ENCODE results near the gene LRRC34.
A peak's percentile ranks its signal among the peaks of the same experiment; 100 is the strongest.

Gene LRRC34

DNA sequence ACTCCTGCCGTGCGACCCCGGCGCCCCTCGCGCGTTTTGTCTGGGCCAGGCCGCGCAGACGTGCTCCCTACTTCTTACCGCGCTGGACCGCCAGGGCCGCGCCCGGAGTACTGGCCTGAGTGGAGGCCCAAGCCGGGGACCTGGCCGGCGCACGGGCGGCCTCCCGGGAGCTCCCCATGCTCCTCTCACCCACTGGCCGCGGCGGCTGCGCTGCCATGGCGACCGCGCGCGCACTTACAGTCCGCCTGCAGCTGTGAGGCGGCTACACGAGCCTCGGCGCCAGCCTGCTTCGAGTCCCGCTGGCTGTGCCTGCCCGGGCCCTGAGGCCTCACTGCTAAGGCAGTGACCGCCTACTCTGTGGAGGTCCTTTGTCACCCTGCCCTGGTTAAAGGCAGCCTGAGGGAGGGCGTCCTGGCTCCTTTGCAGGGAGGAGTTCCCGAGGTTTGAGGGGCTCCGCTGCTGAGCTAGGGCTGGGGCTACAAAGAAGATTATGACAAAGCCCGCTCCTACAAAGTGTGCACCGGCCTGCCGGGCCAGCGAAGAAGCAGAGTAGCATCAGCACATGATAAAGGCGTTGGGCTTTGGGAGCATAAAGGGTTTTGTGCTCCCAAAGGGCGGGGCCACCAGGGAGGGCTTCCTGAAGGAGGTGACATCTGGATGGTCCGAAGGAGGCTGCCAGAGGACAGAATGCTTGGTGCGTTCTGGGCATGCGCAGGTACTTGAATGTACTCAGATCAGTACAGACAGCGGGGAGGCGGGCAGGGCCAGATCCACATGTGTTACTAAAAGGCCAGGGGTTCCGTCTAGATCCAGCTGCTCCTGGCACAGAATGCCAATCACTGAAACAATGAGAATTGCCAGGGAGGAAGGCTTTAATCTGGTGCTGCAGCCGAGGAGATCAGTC is at the start of gene LRRC34, which contains the start of gene LRRIQ4:
Gene LRRC34 (minus strand): TSS at position 573 of the 904 bp plus-strand sequence. CDS start 356 bp downstream, at position 217.
Gene LRRIQ4 (plus strand): TSS at position 539 of the 904 bp plus-strand sequence. CDS start 9,052 bp downstream, outside the sequence.
- intact Hi-C loops (cut with DNase I) = no loop called here
- peak; percentile 61 to 96 (median 76) for DNase-seq

- DNase-seq = no peak
- intact Hi-C loops (cut with DNase I) = loop anchor here (5.0 kb wide), 1 partner anchor 105 kb away; the partner anchor contains the start of gene SEC62
Measured at GRCh38 chr3:169861871-169862270, 49.2 kb upstream of the LRRC34 start.

DNA sequence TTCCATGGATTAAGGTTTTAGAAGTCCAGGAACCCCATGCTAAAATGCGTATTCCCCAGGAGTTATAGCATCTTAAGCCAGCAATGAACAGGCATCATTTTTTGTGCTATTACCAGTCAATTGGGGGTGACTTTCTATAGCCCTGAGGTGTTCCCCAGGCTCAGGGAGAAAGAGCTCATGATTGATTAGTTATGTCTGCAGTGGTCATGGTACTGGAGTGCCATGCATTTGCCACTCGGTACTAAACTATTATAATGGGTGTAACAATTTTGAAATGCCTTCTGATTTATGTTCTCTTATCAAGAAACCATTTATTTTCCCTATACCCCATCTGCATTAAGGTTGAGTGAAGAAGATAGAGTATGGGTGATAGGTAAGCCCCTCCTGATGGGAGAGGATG is 45.1 kb upstream of the LRRC34 start:
- intact Hi-C loops (cut with DNase I) = no loop called here
- no peak for DNase-seq

DNA sequence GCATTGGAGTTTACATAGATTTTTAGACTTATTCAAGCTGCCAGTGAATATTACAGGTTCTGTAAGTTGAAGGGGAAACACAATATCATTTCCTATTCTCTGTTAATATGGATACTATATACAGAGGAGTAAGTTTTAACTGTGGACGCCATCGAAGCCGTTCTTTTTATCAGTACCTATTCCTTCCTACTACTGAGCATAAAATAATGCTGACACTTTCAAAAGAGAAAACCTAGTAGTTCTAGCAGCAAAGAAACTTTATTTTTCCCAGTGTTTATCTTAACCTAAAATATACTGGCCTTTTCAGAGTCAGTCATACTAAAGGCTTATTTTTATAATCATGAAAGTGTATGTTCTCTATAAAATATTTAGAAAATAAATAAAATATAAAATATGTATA is 42.8 kb upstream of the LRRC34 start:
- intact Hi-C loops (cut with DNase I) = no loop called here
- no peak for DNase-seq

DNA sequence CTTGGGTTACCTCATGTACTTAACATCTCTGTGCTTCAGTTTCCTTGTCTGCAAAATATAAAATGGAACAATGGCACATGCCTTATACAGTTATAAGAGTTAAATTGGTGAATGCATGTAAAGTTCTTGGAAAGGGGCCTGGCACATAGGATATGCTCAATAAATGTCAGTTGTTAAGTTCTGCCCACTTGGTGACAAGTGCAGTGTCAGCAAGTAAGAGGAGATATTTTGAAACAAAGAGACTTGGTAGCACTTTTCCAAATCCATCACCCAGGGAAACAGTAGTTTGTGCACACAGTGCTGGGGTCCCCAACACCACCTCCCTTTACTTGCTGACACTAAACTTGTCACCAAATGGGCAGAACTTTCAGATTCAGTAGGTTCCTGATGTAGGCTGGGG is 37.9 kb upstream of the LRRC34 start:
- intact Hi-C loops (cut with DNase I) = no loop called here
- no peak for DNase-seq

DNA sequence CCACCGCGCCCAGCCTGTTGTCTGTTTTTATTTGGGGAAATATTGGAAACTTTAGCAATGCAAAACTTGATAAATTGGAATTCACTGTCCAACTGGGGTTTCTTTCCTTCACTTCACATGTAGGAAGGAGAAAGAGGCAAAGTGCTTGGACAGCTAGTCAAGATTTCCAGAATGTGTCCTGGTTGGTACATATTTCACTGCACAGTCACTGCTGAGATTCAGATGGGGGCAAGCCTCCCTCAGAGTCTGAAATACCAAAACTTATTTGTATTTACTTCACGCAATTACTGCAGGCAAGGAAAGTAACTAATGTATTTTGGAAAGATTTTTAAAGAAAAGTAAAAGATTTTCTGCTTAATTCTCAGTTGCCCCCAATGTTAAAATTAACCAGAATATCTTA is 36.0 kb upstream of the LRRC34 start:
- intact Hi-C loops (cut with DNase I) = no loop called here
- no peak for DNase-seq

DNA sequence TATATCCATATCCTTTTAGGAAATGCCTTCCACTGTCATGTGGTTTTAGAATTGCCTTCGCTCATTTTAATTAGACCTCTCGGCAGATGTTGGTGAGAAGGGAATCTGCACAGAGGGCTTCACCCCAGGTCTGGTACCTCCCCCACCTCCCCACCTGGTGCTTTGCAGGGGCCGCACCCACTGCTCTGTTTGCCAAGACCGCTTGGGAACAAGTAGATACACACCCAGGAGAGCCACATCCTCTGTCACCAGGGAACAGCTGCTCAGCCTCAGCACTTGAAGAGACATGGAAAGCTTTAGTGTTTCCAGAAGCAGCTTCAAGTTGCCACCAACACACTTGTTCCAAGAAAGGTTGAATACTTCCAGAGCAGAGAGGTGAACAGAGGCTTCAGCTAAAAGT is 35.2 kb upstream of the LRRC34 start:
- DNase-seq = no peak
- intact Hi-C loops (cut with DNase I) = no loop called here

GRCh38 chr3:169846458-169847193 is 33.9 kb upstream of the LRRC34 start:
- intact Hi-C loops (cut with DNase I) = no loop called here
- DNase-seq = no peak

- DNase-seq = no peak
- intact Hi-C loops (cut with DNase I) = no loop called here
Measured at GRCh38 chr3:169842960-169843359, 30.3 kb upstream of the LRRC34 start.

DNA sequence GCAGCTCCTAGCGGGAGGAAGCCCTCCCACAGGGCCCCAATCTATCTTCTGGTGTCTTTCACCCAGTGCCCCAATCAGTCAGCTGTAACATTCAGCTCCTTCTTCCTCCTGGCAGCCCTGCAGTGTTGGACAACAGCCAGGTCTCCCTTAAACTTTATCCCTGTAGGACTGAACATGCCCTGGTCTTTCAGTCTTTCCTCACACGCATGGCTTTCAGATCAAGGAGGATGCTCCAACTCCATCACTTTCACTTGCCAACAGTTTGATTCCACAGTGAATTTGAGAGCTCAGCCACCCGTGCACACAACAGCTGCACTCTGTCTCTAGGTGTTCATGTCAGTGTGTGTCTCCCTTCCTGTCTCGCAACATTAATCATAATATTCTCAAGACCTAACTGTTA is 28.5 kb upstream of the LRRC34 start:
- intact Hi-C loops (cut with DNase I) = no loop called here
- DNase-seq = no peak

DNA sequence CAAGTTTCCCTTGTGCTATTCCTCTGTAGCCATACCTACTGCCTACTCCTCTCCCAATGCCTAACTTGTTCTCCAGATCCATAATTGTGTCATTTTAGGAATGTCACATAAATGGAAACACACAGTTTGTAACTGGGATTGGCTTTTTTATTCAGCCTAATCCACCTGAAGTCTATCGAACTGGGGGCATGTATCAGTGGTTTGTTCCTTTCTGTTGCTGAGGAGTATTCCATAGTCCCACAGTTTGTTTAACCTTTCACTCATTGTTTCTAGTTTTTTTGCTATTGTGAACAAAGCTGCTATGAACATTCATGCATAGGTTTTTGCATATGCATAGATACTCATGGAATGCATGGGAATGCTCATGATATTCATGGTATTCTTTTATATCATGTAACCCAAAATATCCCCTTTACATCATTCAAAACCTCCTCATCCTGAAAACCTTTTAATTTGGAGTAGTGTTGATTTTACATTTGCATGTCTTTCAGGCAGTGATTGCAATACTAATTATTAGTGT is 25.9 kb upstream of the LRRC34 start:
- DNase-seq = no peak
- intact Hi-C loops (cut with DNase I) = no loop called here

DNA sequence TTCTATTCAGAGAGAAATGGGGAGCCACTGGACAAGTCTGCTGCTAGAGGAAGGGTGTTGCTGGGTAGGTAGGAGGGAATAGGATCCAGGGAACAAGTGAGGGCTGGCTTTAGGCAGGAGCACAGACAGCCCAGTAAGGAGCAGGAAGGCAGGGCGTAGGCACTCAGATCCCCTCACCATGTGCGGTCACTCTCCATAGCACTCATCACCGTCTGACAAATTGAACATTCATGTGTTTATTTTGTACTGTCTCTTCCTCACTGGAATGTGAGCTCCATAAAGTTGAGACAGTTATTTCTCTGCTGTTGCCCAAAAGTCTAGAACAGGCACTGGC is 24.2 kb upstream of the LRRC34 start:
- intact Hi-C loops (cut with DNase I) = no loop called here
- no peak for DNase-seq

- no peak for DNase-seq
- intact Hi-C loops (cut with DNase I) = no loop called here
Measured at GRCh38 chr3:169836078-169836941, 23.6 kb upstream of the LRRC34 start.

DNA sequence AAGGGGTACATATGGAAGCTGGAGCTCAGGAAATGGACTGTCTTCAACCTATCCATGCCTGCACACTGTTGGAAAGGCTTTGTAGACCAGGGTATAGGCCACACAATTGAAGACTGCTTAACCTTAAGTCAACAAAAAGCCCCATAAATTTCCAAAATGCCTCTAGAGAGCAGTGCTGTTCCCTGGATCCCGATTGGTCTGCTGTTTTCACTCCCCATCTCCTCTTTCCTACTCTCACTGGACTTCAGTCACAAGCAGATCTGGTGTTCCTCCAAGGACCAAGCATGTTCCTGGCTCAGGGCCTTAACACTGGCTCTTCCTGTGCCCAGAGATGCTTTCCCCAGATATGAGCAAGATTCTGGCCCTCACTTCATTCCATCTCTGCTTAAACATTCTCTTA is 22.8 kb upstream of the LRRC34 start:
- intact Hi-C loops (cut with DNase I) = no loop called here
- DNase-seq = no peak

GRCh38 chr3:169827712-169828111 is 15.0 kb upstream of the LRRC34 start:
- DNase-seq = no peak
- intact Hi-C loops (cut with DNase I) = no loop called here

GRCh38 chr3:169825316-169825715 is 12.6 kb upstream of the LRRC34 start:
- no peak for DNase-seq
- intact Hi-C loops (cut with DNase I) = no loop called here

DNA sequence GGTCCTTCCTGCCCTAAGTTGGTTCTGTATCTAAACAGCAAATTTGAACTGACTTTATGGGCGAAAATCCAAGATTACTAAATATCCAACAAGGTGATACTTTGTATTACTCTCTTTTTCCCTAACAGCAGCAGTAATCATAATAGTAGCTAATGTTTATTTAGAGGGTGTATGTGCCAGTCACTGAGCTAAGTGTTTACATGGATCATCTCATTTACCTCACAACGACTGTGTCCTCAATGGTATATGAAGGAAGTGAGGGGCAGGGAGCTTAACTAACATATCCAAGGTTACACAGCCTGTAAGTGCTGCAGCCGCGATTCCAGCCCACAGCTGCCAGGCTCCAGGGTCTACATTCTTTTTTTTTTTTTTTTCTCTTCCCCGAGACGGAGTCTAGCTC is 10.3 kb upstream of the LRRC34 start:
- no peak for DNase-seq
- intact Hi-C loops (cut with DNase I) = no loop called here

DNA sequence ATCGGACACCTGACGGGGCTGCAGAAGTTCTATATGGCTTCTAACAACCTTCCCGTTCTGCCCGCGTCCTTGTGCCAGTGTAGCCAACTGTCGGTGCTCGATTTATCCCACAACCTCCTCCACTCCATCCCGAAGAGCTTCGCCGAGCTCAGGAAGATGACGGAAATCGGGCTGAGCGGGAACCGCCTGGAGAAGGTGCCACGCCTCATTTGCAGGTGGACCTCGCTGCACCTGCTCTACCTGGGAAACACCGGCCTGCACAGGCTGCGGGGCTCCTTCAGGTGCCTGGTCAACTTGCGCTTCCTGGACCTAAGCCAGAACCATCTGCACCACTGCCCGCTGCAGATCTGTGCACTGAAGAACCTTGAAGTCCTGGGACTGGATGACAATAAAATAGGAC is 9.8 kb upstream of the LRRC34 start:
- no peak for DNase-seq
- intact Hi-C loops (cut with DNase I) = no loop called here

DNA sequence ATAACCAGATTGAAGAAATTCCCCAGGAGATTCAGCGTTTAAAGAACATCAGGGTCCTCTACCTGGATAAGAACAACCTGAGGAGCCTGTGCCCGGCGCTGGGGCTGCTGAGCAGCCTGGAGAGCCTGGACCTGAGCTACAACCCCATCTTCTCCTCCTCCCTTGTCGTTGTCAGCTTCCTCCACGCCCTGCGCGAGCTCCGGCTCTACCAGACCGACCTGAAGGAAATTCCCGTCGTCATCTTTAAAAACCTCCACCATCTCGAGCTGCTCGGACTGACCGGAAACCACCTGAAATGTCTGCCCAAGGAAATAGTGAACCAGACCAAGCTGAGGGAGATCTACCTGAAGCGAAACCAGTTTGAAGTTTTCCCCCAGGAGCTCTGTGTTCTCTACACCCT is 9.4 kb upstream of the LRRC34 start:
- DNase-seq = no peak
- intact Hi-C loops (cut with DNase I) = no loop called here

DNA sequence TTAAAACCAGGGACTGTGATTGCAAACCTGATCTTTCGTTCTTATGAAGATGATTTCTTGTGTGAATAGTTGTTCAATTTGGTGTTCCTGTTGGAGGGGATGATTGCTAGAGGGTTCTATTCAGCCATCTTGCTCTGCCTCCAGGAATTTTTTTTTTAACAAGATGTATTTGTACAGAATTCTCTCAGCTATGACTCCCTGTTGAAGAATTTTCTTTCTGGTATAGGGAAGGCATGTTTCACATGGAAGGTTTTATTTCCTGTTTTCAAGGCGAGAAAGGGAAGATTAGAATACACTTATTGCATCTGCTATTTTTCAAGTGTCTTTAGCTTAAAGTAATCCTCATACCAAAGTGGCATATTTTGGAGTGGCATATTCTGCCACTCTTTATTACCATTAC is 5.6 kb upstream of the LRRC34 start:
- intact Hi-C loops (cut with DNase I) = no loop called here
- DNase-seq = no peak
